HL-60 (cell line): ENCODE data around the gene SLC17A4.

Experiments used
- DNase-seq, 2 experiments: peaks; one replicate each; pipeline ENCODE4 v3.0.0-alpha.2; 2010 to 2020; ENCODE audit warnings: low read depth in 1 of 2, low spot score in 1 of 2
- H3K27ac ChIP-seq: fragments of 250-450 bp; sonication (Bioruptor Pico); replicated peaks from 2 replicates; pipeline ENCODE4 v1.5.1; 2020; ENCODE audit warnings: mild to moderate bottlenecking, moderate library complexity
- H3K27me3 ChIP-seq: fragments of 250-450 bp; sonication (Bioruptor Pico); 2 replicates; pipeline ENCODE4 v1.5.1; 2021; ENCODE audit warnings: mild to moderate bottlenecking, moderate library complexity; ENCODE audit not compliant: insufficient read depth, poor library complexity, severe bottlenecking
- H3K4me3 ChIP-seq: replicated peaks from 2 replicates; pipeline ENCODE4 v1.5.1; 2011; ENCODE audit warnings: mild to moderate bottlenecking, control low read depth, low read length; ENCODE audit not compliant: insufficient read depth
- GABPA ChIP-seq: IDR thresholded peaks from 2 replicates; pipeline ENCODE4 v1.6.1; 2012; ENCODE audit warnings: low read depth
- POLR2AphosphoS5 ChIP-seq: IDR thresholded peaks from 2 replicates; pipeline ENCODE4 v1.6.1; 2012; ENCODE audit warnings: low read depth
- SPI1 ChIP-seq: IDR thresholded peaks from 2 replicates; pipeline ENCODE4 v1.6.1; 2012; ENCODE audit warnings: low read depth, mild to moderate bottlenecking, borderline replicate concordance
- TF ChIP-seq, protein P1 (sequence below): IDR thresholded peaks from one replicate; pipeline ENCODE4 v1.5.1; 2011; ENCODE audit warnings: low read length, control low read depth, inconsistent platforms; ENCODE audit not compliant: insufficient read depth
- TF ChIP-seq, protein P2 (sequence below): IDR thresholded peaks from 2 replicates; pipeline ENCODE4 v1.6.1; 2012; ENCODE audit warnings: low read depth; ENCODE audit not compliant: insufficient replicate concordance

The SLC17A4 gene

DNA sequence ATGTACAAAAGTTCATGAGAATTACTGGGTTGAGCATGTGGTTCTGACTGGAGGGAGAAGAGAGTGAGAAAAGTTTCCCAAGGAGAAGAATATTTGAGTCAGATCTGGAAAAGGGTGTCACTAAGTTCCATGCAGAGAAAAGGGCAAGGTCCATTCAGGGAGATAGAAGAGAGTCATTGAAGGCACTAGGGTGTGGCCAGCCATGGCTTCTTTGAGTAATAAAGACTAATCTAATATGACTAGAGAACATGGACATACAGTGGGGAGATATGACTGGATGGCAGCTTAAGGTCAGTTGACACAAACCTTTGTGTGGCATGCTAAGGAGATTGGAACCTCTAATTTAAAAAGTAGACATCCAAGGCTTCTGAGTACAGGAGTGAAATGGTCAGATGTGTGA lies 10.7 kb upstream of the SLC17A4 start:
- H3K27ac ChIP-seq, result no peak overlapping the region
- H3K27me3 ChIP-seq, result no peaks in the 10 kb centered on the region
- DNase-seq, result no peak
- H3K4me3 ChIP-seq, result no peak overlapping the region
- TF ChIP-seq, protein P1, sequence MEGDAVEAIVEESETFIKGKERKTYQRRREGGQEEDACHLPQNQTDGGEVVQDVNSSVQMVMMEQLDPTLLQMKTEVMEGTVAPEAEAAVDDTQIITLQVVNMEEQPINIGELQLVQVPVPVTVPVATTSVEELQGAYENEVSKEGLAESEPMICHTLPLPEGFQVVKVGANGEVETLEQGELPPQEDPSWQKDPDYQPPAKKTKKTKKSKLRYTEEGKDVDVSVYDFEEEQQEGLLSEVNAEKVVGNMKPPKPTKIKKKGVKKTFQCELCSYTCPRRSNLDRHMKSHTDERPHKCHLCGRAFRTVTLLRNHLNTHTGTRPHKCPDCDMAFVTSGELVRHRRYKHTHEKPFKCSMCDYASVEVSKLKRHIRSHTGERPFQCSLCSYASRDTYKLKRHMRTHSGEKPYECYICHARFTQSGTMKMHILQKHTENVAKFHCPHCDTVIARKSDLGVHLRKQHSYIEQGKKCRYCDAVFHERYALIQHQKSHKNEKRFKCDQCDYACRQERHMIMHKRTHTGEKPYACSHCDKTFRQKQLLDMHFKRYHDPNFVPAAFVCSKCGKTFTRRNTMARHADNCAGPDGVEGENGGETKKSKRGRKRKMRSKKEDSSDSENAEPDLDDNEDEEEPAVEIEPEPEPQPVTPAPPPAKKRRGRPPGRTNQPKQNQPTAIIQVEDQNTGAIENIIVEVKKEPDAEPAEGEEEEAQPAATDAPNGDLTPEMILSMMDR, result no peak

DNA sequence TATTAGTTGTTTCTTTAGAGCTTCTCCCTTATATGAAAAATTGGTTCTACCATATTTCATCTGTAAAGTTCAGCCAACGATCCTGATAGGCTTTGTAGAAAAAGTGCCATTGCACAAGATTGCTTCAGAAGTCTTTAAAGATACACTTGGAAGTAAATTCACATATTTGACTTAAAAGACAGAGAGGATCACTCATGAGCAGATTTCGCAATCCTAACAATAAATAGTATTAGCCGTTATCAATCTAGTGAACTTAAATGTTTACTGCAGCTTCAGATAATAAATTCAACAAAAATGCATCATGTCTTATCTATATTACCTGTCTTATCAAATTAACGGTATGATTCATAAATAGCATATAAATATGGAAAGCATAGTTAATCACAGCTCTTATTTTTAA lies 8.7 kb upstream of the SLC17A4 start:
- H3K27me3 ChIP-seq, result no peaks in the 10 kb centered on the region
- no peak overlapping the region for H3K27ac ChIP-seq
- TF ChIP-seq, protein P1, result no peak
- TF ChIP-seq, protein P2, sequence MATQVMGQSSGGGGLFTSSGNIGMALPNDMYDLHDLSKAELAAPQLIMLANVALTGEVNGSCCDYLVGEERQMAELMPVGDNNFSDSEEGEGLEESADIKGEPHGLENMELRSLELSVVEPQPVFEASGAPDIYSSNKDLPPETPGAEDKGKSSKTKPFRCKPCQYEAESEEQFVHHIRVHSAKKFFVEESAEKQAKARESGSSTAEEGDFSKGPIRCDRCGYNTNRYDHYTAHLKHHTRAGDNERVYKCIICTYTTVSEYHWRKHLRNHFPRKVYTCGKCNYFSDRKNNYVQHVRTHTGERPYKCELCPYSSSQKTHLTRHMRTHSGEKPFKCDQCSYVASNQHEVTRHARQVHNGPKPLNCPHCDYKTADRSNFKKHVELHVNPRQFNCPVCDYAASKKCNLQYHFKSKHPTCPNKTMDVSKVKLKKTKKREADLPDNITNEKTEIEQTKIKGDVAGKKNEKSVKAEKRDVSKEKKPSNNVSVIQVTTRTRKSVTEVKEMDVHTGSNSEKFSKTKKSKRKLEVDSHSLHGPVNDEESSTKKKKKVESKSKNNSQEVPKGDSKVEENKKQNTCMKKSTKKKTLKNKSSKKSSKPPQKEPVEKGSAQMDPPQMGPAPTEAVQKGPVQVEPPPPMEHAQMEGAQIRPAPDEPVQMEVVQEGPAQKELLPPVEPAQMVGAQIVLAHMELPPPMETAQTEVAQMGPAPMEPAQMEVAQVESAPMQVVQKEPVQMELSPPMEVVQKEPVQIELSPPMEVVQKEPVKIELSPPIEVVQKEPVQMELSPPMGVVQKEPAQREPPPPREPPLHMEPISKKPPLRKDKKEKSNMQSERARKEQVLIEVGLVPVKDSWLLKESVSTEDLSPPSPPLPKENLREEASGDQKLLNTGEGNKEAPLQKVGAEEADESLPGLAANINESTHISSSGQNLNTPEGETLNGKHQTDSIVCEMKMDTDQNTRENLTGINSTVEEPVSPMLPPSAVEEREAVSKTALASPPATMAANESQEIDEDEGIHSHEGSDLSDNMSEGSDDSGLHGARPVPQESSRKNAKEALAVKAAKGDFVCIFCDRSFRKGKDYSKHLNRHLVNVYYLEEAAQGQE, result no peak
- TF ChIP-seq GABPA (no peak), SPI1 (no peak)
- H3K4me3 ChIP-seq, result no peak overlapping the region
- no peak for DNase-seq

DNA sequence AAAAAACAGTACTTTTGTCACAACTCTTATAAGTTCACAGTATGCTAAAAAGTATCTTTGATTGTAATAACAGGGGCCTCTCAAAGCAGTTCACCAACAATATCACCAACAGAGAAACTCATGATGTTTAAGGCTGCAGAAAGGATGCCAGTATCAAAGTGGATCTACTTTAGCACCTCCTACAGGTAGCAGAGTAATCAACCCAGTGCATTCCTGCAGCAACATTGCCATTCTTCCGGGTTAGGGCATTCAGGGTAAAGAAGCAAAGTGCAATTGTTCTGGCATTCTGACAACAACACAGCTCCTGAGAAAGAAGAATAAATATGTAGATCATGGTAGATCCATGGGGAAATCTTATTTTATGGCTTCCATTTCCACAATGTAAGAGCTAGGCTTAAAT lies 7.6 kb upstream of the SLC17A4 start:
- TF ChIP-seq, protein P2, result no peak
- TF ChIP-seq, protein P1, result no peak
- TF ChIP-seq GABPA (no peak), SPI1 (no peak), POLR2AphosphoS5 (no peak)

DNA sequence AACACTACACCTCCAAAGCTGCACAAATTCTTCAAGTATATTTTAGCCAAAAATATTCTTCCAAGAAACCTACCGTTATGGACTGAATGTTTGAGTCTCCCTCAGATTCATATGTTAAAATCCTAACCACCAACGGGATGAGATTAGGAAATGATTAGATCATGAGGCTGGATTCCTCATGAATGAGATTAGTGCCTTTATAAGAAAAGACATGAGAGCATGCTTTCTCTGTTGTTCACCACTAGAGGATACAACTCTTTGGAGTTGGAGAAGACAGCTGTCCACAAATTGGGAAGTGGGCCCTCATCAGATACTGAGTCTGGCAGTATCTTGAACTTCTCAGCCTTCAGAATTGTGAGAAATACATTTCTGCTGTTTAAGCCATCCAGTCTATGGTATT lies 7.1 kb upstream of the SLC17A4 start:
- no peak for DNase-seq
- TF ChIP-seq, protein P2, result no peak
- no peak for TF ChIP-seq POLR2AphosphoS5
- no peak for TF ChIP-seq GABPA
- TF ChIP-seq, protein P1, result no peak
- 0 out of 2 replicates have a peak, but pooled peaks have one; percentile 3 for TF ChIP-seq SPI1
- no peak overlapping the region for H3K27ac ChIP-seq
- H3K4me3 ChIP-seq, result no peak overlapping the region
- H3K27me3 ChIP-seq, result no peaks in the 10 kb centered on the region

More for the DNA sequence above, 7.6 kb upstream of the SLC17A4 start:
- Histone ChIP-seq H3K4me3 (no peak overlapping the region), H3K27ac (no peak overlapping the region), H3K27me3 (no peaks in the 10 kb centered on the region)
- DNase-seq, result no peak
